H1 (cell line): ENCODE data around the gene ID1. TPM values are rescaled to one million over a fixed set of nuclear protein-coding genes. Genes with fewer than 3 reads are reported as not detected.

ENCODE experiments used
- CTCF ChIA-PET: fragments of 300-600 bp; sonication (Branson Sonifier 250); formaldehyde crosslinking; loops from one replicate; lab custom pipeline; 2021; ENCODE audit not compliant: partially characterized antibody; lab: Charles Lee
- POLR2A ChIA-PET: fragments of 300-600 bp; sonication (Branson Sonifier 250); formaldehyde crosslinking; loops from one replicate; lab custom pipeline; 2021; ENCODE audit warnings: inconsistent platforms; ENCODE audit not compliant: partially characterized antibody; lab: Charles Lee
- DNase-seq, 2 experiments: peaks; one replicate each; pipeline versions ENCODE4 v3.0.0 to v3.0.0-alpha.2; 2010 to 2022; ENCODE audit warnings: low spot score in 2 of 2, low read depth in 1 of 2, mixed read lengths in 1 of 2
- FAIRE-seq: peaks from 2 replicates; lab custom pipeline; 2011; peaks lifted over from hg19 to GRCh38; lab: Jason Lieb, UNC
- H2AFZ ChIP-seq: 2 replicates; pipeline ENCODE4 v1.8.1; 2012; ENCODE audit warnings: low read length, inconsistent platforms
- H2AK5ac ChIP-seq: 2 replicates; pipeline ENCODE4 v1.6.1; 2013; ENCODE audit warnings: low read depth, low read length
- H2BK120ac ChIP-seq: replicated peaks from 2 replicates; pipeline ENCODE3; 2013; ENCODE audit warnings: low read depth, low read length, inconsistent platforms
- H2BK12ac ChIP-seq: 2 replicates; pipeline ENCODE4 v1.6.1; 2013; ENCODE audit warnings: low read depth, low read length
- H2BK15ac ChIP-seq: 2 replicates; pipeline ENCODE4 v1.6.1; 2013; ENCODE audit warnings: low read length
- H2BK20ac ChIP-seq: 2 replicates; pipeline ENCODE4 v1.6.1; 2013; ENCODE audit warnings: low read length
- H2BK5ac ChIP-seq: 2 replicates; pipeline ENCODE4 v1.6.1; 2013; ENCODE audit warnings: low read depth, low read length
- H3K14ac ChIP-seq: 2 replicates; pipeline ENCODE4 v1.6.1; 2013; ENCODE audit warnings: inconsistent platforms; ENCODE audit not compliant: insufficient read length
- H3K18ac ChIP-seq: 2 replicates; pipeline ENCODE4 v1.6.1; 2013; ENCODE audit warnings: low read length; ENCODE audit errors: extremely low read depth
- H3K23ac ChIP-seq: 2 replicates; pipeline ENCODE4 v1.6.1; 2013; ENCODE audit warnings: inconsistent platforms; ENCODE audit not compliant: insufficient read length
- H3K23me2 ChIP-seq: 2 replicates; pipeline ENCODE4 v1.6.1; 2013; ENCODE audit warnings: low read depth, low read length
- H3K27ac ChIP-seq: 2 replicates; pipeline ENCODE4 v1.6.1; 2011; ENCODE audit warnings: low read depth, low read length, inconsistent platforms
- H3K27me3 ChIP-seq, 4 experiments: replicated peaks in 1 of 4; 1 replicate in 1 of 4; 2 replicates in 3 of 4; pipeline versions ENCODE4 v1.6.1 to v1.8.1; 2011 to 2013; ENCODE audit warnings: low read length in 3 of 4, mild to moderate bottlenecking in 3 of 4, inconsistent platforms in 2 of 4, mixed read lengths in 2 of 4, moderate library complexity in 1 of 4; ENCODE audit not compliant: control insufficient read depth in 3 of 4, insufficient read depth in 3 of 4; ENCODE audit errors: extremely low read depth in 1 of 4
- H3K36me3 ChIP-seq, 4 experiments: 2 replicates each; pipeline versions ENCODE4 v1.6.1 to v1.8.1; 2011 to 2013; ENCODE audit warnings: mild to moderate bottlenecking in 4 of 4, low read length in 3 of 4, moderate library complexity in 2 of 4, control low read depth in 1 of 4, inconsistent platforms in 1 of 4; ENCODE audit not compliant: insufficient read depth in 4 of 4, control insufficient read depth in 2 of 4
- H3K4ac ChIP-seq: replicated peaks from 2 replicates; pipeline ENCODE3; 2013; ENCODE audit warnings: low read length, low read depth, mixed read lengths, inconsistent platforms; ENCODE audit not compliant: insufficient read length
- H3K4me1 ChIP-seq, 4 experiments: replicated peaks in 1 of 4; 1 replicate in 1 of 4; 2 replicates in 3 of 4; pipeline versions ENCODE4 v1.6.1 to v1.8.1; 2011 to 2013; ENCODE audit warnings: low read length in 3 of 4, inconsistent platforms in 2 of 4, mixed read lengths in 1 of 4; ENCODE audit not compliant: insufficient read depth in 4 of 4, control insufficient read depth in 3 of 4
- H3K4me2 ChIP-seq, 2 experiments: 2 replicates each; pipeline versions ENCODE4 v1.6.1 to v1.8.1; 2011 to 2013; ENCODE audit warnings: low read depth in 2 of 2, low read length in 2 of 2, control low read depth in 1 of 2, inconsistent platforms in 1 of 2, mild to moderate bottlenecking in 1 of 2; ENCODE audit not compliant: insufficient read depth in 1 of 2
- H3K4me3 ChIP-seq, 4 experiments: fragments of 200-600, 300-600 bp in 1 of 4; sonication (generic), shearing (Covaris generic), sonication (Bioruptor Twin) in 1 of 4; 2 replicates each; pipeline versions ENCODE4 v1.5.1 to v1.8.1; 2011 to 2016; ENCODE audit warnings: low read length in 4 of 4, low read depth in 3 of 4, control low read depth in 2 of 4, inconsistent platforms in 2 of 4, mild to moderate bottlenecking in 2 of 4, mixed read lengths in 1 of 4, moderate library complexity in 1 of 4; ENCODE audit not compliant: insufficient read depth in 2 of 4; ENCODE audit errors: extremely low read depth in 1 of 4
- H3K56ac ChIP-seq: replicated peaks from 2 replicates; pipeline ENCODE3; 2013; ENCODE audit warnings: low read depth, mild to moderate bottlenecking, mixed read lengths, low read length, inconsistent platforms; ENCODE audit not compliant: insufficient read length
- H3K79me1 ChIP-seq: 2 replicates; pipeline ENCODE4 v1.6.1; 2013; ENCODE audit warnings: low read depth, low read length, control low read depth
- H3K79me2 ChIP-seq, 2 experiments: 2 replicates each; pipeline versions ENCODE4 v1.6.1 to v1.8.1; 2012 to 2013; ENCODE audit warnings: low read length in 2 of 2, mild to moderate bottlenecking in 2 of 2, inconsistent platforms in 1 of 2; ENCODE audit not compliant: insufficient read depth in 2 of 2, control insufficient read depth in 1 of 2
- H3K9ac ChIP-seq, 4 experiments: replicated peaks in 1 of 4; 1 replicate in 1 of 4; 2 replicates in 3 of 4; pipeline versions ENCODE4 v1.6.1 to v1.8.1; 2011 to 2013; ENCODE audit warnings: low read depth in 3 of 4, low read length in 3 of 4, control low read depth in 2 of 4, mild to moderate bottlenecking in 2 of 4, moderate library complexity in 2 of 4, inconsistent platforms in 1 of 4; ENCODE audit errors: extremely low read depth in 1 of 4
- H3K9me3 ChIP-seq, 2 experiments: 2 replicates each; pipeline versions ENCODE4 v1.6.1 to v1.8.1; 2012 to 2013; ENCODE audit warnings: mild to moderate bottlenecking in 2 of 2, moderate library complexity in 2 of 2, control low read depth in 1 of 2, inconsistent platforms in 1 of 2, low read depth in 1 of 2, low read length in 1 of 2, mixed read lengths in 1 of 2; ENCODE audit not compliant: insufficient read depth in 2 of 2
- H4K20me1 ChIP-seq, 2 experiments: replicated peaks in 1 of 2; 2 replicates each; pipeline versions ENCODE3 to v1.8.1; 2011 to 2013; ENCODE audit warnings: inconsistent platforms in 2 of 2, low read length in 2 of 2, mild to moderate bottlenecking in 1 of 2; ENCODE audit not compliant: insufficient read depth in 2 of 2, control insufficient read depth in 1 of 2
- H4K5ac ChIP-seq: 2 replicates; pipeline ENCODE4 v1.6.1; 2013; ENCODE audit warnings: low read length, low read depth, mixed read lengths, inconsistent platforms; ENCODE audit not compliant: insufficient read length
- H4K8ac ChIP-seq: 2 replicates; pipeline ENCODE4 v1.8.0; 2013; ENCODE audit warnings: mild to moderate bottlenecking, moderate library complexity, low read length, inconsistent platforms; ENCODE audit not compliant: insufficient read depth; ENCODE audit errors: extremely low read depth
- H4K91ac ChIP-seq: replicated peaks from 2 replicates; pipeline ENCODE3; 2013; ENCODE audit warnings: low read length, mixed read lengths, inconsistent platforms; ENCODE audit not compliant: insufficient read length
- EP300 ChIP-seq, 2 experiments: IDR thresholded peaks; 1 replicate in 1 of 2; 2 replicates in 1 of 2; pipeline ENCODE4 v1.6.1; 2011 to 2012; ENCODE audit warnings: low read depth in 2 of 2, low read length in 2 of 2, mild to moderate bottlenecking in 2 of 2, borderline replicate concordance in 1 of 2, inconsistent platforms in 1 of 2, moderate library complexity in 1 of 2
- GTF2F1 ChIP-seq: IDR thresholded peaks from 2 replicates; pipeline ENCODE4 v1.6.1; 2012; ENCODE audit warnings: low read depth, low read length, improper control_type of control experiment, borderline replicate concordance
- HDAC2 ChIP-seq, 2 experiments: fragments of 300-600 bp in 1 of 2; sonication (generic) in 1 of 2; IDR thresholded peaks; 2 replicates each; pipeline ENCODE4 v1.6.1; 2011 to 2012; ENCODE audit warnings: low read depth in 2 of 2, low read length in 2 of 2, mild to moderate bottlenecking in 2 of 2, moderate library complexity in 2 of 2, borderline replicate concordance in 1 of 2, inconsistent platforms in 1 of 2
- KDM4A ChIP-seq: IDR thresholded peaks from one replicate; pipeline ENCODE4 v1.7.1; 2012; ENCODE audit warnings: low read depth, mild to moderate bottlenecking, moderate library complexity, low read length, inconsistent platforms; ENCODE audit not compliant: severe bottlenecking
- PHF8 ChIP-seq: fragments of 200-600 bp; sonication (generic); conservative IDR thresholded peaks from 2 replicates; pipeline ENCODE4 v1.7.1; 2012; ENCODE audit warnings: low read depth, mild to moderate bottlenecking, inconsistent platforms, low read length, moderate library complexity
- RNF2 ChIP-seq: fragments of 200-900, 300-1000 bp; sonication (generic); IDR thresholded peaks from 2 replicates; pipeline ENCODE4 v1.7.1; 2016; ENCODE audit warnings: borderline replicate concordance, low read depth, mild to moderate bottlenecking, antibody characterized with exemption, low read length; ENCODE audit not compliant: poor library complexity, severe bottlenecking; ENCODE audit errors: missing control alignments
- SIN3A ChIP-seq, 2 experiments: IDR thresholded peaks in 1 of 2; conservative IDR thresholded peaks in 1 of 2; 2 replicates each; pipeline ENCODE4 v1.6.1; 2011 to 2012; ENCODE audit warnings: low read length in 2 of 2, improper control_type of control experiment in 1 of 2, low read depth in 1 of 2, mild to moderate bottlenecking in 1 of 2
- SIX5 ChIP-seq: IDR thresholded peaks from 2 replicates; pipeline ENCODE4 v1.6.1; 2011; ENCODE audit warnings: mild to moderate bottlenecking, low read depth, low read length
- SP2 ChIP-seq: IDR thresholded peaks from 2 replicates; pipeline ENCODE4 v1.6.1; 2012; ENCODE audit warnings: mild to moderate bottlenecking, low read length, inconsistent platforms
- TAF7 ChIP-seq: optimal IDR thresholded peaks from 2 replicates; pipeline ENCODE3; 2011; ENCODE audit warnings: low read depth, mild to moderate bottlenecking, inconsistent platforms, low read length, moderate library complexity, borderline replicate concordance
- WGBS, 2 experiments: shearing (Covaris generic) in 1 of 2; methylation state at CpG; one replicate each; pipeline versions ENCODE4 v1.1.6 to v1.1.7; 2013 to 2015; ENCODE audit warnings: low lambda C conversion rate in 2 of 2, mixed read lengths in 2 of 2, inconsistent platforms in 1 of 2, low coverage in 1 of 2, missing lambda C conversion rate in 1 of 2; ENCODE audit not compliant: insufficient replicate concordance in 2 of 2, insufficient coverage in 1 of 2, insufficient read length in 1 of 2; ENCODE audit errors: extremely low coverage in 1 of 2, missing lambda C conversion rate in 1 of 2; 5-methylcytosine and 5-hydroxymethylcytosine counted together
- polyA plus RNA-seq, 7 experiments: library from polyadenylated mRNA; depleted of rRNA in 3 of 7; stranded (reverse) in 5 of 7; unstranded in 2 of 7; fragments of >200 nt in 5 of 7; fragments of 200-250 nt in 2 of 7; gene quantifications; 1 replicate in 5 of 7; 2 replicates in 1 of 7; 4 replicates in 1 of 7; pipeline versions ENCODE4 v1.2.1 to v1.2.3, GENCODE V29; 2011 to 2013; ENCODE audit warnings: missing spikeins in 2 of 7, mixed read lengths in 2 of 7
- total RNA-seq: library from RNA; stranded (reverse); fragmentation: NEBNext Ultra II Directional; extraction: Animal tissue kit (Norgen Biotek cat#: 25700); gene quantifications from 2 replicates; pipeline ENCODE4 v1.2.1, GENCODE V29; 2021
- TF ChIP-seq, protein P1 (sequence below): IDR thresholded peaks from 2 replicates; pipeline ENCODE4 v1.6.1; 2011; ENCODE audit warnings: low read depth, mild to moderate bottlenecking, low read length; ENCODE audit not compliant: insufficient read depth

The ID1 gene
- total and polyA plus RNA-seq, 2 of the 8 experiments (the other 6 are each of a cell fraction or from before 2014, with no cell fraction given) = 120 to 357 TPM

DNA sequence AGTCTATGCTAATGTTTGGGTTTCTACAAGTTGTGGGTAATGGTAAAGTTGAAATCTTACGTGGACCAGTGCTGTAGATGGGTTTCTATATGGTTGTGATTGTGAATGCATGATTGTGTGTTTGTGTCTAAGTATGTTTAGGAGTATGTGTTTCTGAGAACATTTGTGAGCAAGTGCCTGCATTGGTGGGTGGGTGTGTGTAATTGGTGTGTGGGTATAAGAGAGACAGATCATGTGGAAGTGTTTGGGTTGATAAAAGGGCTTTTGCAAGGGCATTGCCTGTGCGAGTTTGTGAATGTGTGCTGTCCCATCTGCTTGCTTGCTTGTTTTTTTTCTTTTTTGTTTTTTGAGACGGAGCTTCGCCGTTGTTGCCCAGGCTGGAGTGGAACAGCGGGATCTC lies 25.8 kb upstream of the ID1 start:
- Histone ChIP-seq H3K4me1 (peaks cover 9 to 15% (median 10%) of the 10 kb centered on the region in 4 experiments), H3K27ac (no peak overlapping the region), H2BK120ac (no peak overlapping the region), H3K23ac (no peak overlapping the region), H2BK12ac (peak overlapping the region; percentile 60; the same call in 1 of the 2 replicates), H2AFZ (no peak overlapping the region), H2AK5ac (peak overlapping the region; percentile 56), H2BK5ac (no peak overlapping the region), H3K4ac (peak overlapping the region; percentile 11), H3K9ac (no peak overlapping the region), H3K56ac (no peak overlapping the region), H3K9me3 (no peaks in the 10 kb centered on the region), H2BK15ac (0 out of 2 replicates have a peak overlapping the region, but pooled peaks have one; percentile 9), H4K20me1 (no peaks in the 10 kb centered on the region), H3K4me3 (no peak overlapping the region), H3K4me2 (no peak overlapping the region), H4K8ac (no peak overlapping the region), H2BK20ac (peak overlapping the region; percentile 74), H4K5ac (no peak overlapping the region), H3K27me3 (no peaks in the 10 kb centered on the region), H3K14ac (no peak overlapping the region), H3K18ac (peak overlapping the region; percentile 64; the same call in 1 of the 2 replicates), H3K79me2 (no peaks in the 10 kb centered on the region), H3K23me2 (no peaks in the 10 kb centered on the region; the same call in 1 of the 2 replicates), H4K91ac (no peak overlapping the region), H3K36me3 (no peaks in the 10 kb centered on the region), H3K79me1 (no peaks in the 10 kb centered on the region)
- DNase-seq = no peak
- no peak for FAIRE-seq
- WGBS, 2 experiments = 95% methylated on average over 6 of the region's 6 CpGs; no CpG with 5 or more reads in 1 of the 2 experiments
- ChIA-PET POLR2A (interaction anchor here (1.8 to 24.3 kb wide), 4 partner anchors 7 to 28 kb away, joined by 8 to 1033 read pairs (median 57); partner anchors contain the start of gene ID1), CTCF (interaction anchor here (1.2 to 30.5 kb wide), 4 partner anchors 11 to 78 kb away, joined by 3 to 1559 read pairs (median 42); partner anchors contain the start of gene ID1)
- TF ChIP-seq EP300 (IDR thresholded peaks at IDR 0.05; ENCODE audit: borderline replicate concordance in 1 of 2, low read depth in 2 of 2, low read length in 2 of 2) (no peak), KDM4A (no peak), GTF2F1 (no peak), SIX5 (no peak), SIN3A (conservative IDR thresholded peaks at IDR 0.05 in 1 of 2, IDR thresholded peaks at IDR 0.05 in 1 of 2; ENCODE audit: low read depth in 1 of 2, low read length in 2 of 2) (no peak), RNF2 (no peak), SP2 (no peak), PHF8 (no peak), HDAC2 (IDR thresholded peaks at IDR 0.05; ENCODE audit: borderline replicate concordance in 1 of 2, low read depth in 2 of 2, low read length in 2 of 2) (no peak), TAF7 (no peak)
- TF ChIP-seq, protein P1, sequence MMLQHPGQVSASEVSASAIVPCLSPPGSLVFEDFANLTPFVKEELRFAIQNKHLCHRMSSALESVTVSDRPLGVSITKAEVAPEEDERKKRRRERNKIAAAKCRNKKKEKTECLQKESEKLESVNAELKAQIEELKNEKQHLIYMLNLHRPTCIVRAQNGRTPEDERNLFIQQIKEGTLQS = no peak
